Esophagus squamous epithelium (tissue), 4 donors: ENCODE data around the gene PML.

Experiments
- POLR2A ChIP-seq, 4 donors: fragments of 450-650 bp; IDR thresholded peaks; one replicate each; pipeline ENCODE4 v1.6.1; 2017; ENCODE audit warnings: antibody characterized with exemption in 4 of 4, mild to moderate bottlenecking in 4 of 4, moderate library complexity in 3 of 4
- TF ChIP-seq, protein P1 (sequence below), 6 experiments: fragments of 450-650 bp in 4 of 6; fragments of 200-600 bp in 2 of 6; sonication (generic) in 2 of 6; IDR thresholded peaks; one replicate each; pipeline ENCODE4 v1.5.1; 2016 to 2019; ENCODE audit warnings: antibody characterized with exemption in 6 of 6, mild to moderate bottlenecking in 4 of 6, moderate library complexity in 4 of 6

DNA sequence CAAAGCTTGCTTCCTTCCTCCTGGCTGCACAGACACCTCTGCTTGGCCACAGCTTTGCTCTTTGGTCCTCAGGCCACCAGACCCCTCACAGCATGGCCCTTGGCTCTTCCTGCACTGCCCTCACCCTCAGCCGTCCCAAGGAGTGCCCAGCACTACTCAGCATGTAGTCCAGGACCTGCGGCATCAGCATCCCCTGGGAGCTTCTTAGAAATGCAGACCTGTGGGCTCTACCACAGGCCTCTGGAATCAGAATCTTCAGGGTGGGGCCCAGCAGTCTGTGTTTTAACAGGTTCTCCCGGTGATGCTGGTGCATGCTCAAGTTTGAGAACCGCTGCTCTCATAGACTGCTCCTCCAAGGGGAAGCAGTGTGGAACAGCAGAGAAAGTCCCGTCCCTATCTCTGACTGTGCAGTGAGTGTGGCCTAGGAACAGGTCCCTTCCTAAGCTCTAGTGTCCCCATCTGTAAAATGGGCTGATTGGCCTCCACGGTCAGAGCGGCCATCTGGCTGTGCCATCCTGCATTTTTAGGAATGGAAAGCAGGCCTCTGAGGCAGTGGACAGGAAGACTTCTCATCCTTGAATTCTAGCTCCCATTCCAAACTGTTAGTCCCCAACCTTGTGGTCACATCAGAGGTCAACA is 51.2 kb downstream of the PML start:
- TF ChIP-seq, protein P1, sequence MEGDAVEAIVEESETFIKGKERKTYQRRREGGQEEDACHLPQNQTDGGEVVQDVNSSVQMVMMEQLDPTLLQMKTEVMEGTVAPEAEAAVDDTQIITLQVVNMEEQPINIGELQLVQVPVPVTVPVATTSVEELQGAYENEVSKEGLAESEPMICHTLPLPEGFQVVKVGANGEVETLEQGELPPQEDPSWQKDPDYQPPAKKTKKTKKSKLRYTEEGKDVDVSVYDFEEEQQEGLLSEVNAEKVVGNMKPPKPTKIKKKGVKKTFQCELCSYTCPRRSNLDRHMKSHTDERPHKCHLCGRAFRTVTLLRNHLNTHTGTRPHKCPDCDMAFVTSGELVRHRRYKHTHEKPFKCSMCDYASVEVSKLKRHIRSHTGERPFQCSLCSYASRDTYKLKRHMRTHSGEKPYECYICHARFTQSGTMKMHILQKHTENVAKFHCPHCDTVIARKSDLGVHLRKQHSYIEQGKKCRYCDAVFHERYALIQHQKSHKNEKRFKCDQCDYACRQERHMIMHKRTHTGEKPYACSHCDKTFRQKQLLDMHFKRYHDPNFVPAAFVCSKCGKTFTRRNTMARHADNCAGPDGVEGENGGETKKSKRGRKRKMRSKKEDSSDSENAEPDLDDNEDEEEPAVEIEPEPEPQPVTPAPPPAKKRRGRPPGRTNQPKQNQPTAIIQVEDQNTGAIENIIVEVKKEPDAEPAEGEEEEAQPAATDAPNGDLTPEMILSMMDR (IDR thresholded peaks at IDR 0.05): no peak
- TF ChIP-seq POLR2A (IDR thresholded peaks at IDR 0.05): no peak
